Erythroblast (primary cell): ENCODE measurements around the gene SLC30A9.

ENCODE experiments used
- DNase-seq, 2 experiments: peaks; one replicate each; lab custom pipeline; 2025; lab: John Stamatoyannopoulos, UW
- GATA1 ChIP-seq: IDR thresholded peaks from 2 replicates; pipeline ENCODE4 v1.6.1; 2011; ENCODE audit warnings: low read depth, mild to moderate bottlenecking, control low read depth, low read length, moderate library complexity
- POLR2A ChIP-seq: IDR thresholded peaks from 2 replicates; pipeline ENCODE4 v1.6.1; 2011; ENCODE audit warnings: mild to moderate bottlenecking, low read length

SLC30A9 gene

DNA sequence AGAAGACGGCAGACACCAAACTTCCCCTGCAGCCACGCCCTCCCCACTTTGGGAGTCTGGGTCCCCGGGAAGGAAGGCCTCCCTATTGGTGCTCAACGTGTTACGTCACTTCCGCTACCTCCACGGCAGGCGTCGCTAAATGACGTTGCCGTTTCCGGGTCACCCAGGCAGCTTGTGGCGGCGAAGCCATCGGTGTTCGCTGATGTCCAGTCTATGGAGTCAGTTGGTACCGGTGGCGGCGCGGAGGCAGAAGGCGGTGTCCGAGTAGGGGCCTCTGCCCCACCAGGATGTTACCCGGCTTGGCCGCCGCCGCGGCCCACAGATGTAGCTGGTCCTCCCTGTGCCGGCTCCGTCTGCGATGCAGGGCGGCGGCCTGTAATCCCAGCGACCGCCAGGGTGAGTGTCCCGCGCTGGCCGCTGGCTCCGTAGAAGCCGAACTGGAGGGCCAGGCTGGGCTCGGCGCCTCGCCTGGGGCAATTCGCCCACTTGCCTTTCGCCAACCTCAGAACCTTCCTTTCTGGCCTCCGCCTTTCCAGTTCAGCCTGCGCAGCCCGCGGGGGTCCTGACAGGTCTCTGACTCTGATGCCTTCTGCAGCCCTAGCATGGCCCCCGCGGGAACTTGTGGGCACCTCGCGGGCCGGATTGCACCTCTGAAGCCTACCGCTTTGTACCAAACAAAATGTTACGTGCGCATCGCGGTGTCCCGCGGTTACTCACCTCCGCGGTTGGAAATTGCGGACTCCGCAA lies at the start of gene SLC30A9:
SLC30A9 (plus strand) TSS at position 166 of the 747 bp plus-strand sequence; CDS start at position 288, 122 bp downstream.
- DNase-seq = peak; percentile 96 to 97
- TF ChIP-seq GATA1 (no peak), POLR2A (peak; percentile 95)

DNA sequence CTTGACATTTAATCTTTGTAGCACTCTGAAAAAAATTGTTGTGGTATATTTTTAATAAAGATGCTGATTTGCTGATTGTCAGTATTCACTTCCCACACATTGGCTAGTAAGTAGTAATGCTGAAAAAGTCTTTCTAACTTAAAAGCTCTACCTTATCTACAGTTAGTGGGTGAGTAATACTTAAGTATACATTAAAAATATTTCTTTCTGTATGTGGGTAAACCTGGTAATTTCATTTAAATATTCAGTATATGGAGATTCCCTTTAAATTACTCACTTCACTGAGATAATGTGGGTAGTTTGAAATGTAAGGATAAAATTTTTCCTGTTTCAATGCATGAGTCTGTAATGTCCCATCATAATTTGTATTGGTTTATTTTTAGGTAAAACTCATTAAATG lies 49.5 kb upstream of the SLC30A9 start:
- no peak for DNase-seq
- TF ChIP-seq GATA1 (no peak), POLR2A (no peak)

DNA sequence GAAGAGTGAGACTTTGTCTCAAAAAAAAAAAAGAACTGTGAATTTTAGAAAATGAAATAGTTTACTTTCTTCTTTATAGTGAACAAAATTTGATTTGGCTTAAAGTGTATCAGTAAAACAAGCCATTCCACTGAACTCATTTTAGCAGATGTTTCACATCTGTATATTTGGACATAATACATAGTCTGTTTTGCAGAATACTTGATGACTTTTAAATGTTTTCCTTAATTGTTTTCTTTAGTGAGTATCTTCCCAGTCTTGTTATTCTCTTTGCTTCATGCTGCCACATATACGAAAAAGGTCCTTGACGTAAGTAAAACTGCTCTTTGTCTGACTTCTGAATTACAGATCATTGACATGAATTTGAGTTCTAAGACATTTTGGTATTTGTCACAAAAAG lies 46.8 kb upstream of the SLC30A9 start:
- no peak for TF ChIP-seq POLR2A
- no peak for TF ChIP-seq GATA1
- no peak for DNase-seq

DNA sequence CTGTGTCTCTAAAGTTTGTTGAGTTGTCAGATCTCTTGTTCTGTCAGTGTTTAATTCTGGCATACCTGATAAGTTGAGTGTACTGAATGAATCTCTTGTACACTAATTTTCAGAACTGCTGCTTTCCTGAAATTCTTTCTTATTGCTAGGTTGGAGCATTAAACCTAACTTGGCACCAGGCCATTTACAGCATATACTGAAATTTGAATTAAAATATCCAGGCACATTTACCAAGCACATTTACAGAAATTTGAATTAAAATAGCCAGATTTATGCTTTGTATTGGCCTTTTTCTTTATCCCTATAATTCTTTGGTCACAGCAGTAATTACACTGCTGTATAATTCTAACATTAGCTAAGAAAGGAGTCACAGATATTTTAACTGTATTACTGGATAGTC lies 46.2 kb upstream of the SLC30A9 start:
- no peak for TF ChIP-seq POLR2A
- no peak for TF ChIP-seq GATA1
- no peak for DNase-seq

DNA sequence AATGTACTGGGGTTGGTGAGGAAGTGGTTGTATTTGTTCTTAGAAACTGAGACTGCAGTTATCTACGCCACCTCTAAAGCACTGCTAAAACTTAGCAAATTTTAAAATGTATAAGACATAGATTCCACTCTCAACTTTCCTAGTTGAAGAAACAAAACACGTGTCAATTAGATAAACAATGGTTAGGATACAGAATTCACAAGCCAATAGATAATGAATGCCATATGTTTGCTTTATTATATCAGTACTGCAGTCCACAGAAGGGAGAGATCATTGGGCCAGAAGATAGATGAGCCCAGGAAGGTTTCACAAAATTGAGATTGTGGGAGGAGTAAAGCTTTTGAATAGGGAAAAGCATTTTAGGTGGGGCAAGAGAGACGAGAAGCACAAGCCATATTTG lies 40.8 kb upstream of the SLC30A9 start:
- TF ChIP-seq GATA1 = no peak
- no peak for TF ChIP-seq POLR2A
- no peak for DNase-seq

DNA sequence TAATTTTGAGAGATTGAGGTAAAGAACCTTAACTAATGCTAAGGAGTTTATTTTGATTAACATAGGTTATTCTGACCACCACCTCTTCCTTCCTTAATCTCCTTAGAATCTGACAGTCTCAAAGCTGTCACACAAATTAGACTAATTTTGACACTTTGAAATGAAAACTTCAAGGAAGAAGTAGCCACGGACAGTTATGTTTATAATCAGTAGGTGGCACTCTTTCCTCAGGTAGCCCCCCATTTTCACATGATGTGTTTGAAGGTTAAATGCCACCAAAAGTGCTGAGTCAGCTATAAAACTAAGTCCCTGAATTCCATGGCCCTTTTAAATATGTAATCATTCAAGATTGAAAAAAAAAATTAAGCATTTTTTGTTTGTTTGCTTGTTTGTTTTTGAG lies 32.7 kb upstream of the SLC30A9 start:
- peak; percentile 72 to 77 for DNase-seq
- no peak for TF ChIP-seq POLR2A

DNA sequence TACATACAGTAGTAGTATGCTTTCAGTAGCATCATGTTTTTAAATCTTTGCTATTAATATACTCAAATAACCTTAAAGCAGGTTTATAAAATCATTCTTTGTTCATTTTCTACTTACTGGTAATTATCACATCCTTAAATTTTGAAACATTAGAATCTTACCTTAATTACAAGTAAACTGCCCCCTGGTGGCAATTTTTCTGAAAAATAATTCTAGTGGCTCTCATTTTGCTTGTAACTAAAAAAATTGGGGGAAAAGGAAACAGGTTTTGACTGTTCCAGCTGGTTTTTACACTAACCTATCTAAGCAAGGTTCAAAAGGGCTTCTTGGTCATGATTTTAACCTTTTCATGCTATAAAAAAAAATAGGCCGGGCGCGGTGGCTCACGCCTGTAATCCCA lies 27.2 kb upstream of the SLC30A9 start:
- no peak for TF ChIP-seq GATA1
- no peak for TF ChIP-seq POLR2A
- peak; percentile 39 to 46 for DNase-seq

DNA sequence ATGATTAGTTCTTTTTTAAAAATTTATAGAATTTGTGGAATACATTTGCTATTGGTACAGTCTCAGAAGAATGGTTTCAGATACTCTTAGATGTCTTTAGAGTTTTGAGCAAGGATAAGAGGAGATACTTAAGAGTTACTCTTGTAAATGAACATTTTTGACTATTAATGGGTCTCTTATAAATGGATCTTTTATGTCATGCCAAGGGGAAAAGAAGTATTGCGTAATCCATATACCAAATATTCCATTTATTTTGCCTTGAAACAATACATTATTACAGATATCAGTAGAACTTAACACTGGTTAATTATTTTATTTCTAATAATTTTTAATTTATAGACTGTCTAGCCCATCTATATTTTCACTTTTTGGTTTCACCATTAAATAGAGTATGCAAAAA lies 25.9 kb upstream of the SLC30A9 start:
- TF ChIP-seq POLR2A (no peak), GATA1 (no peak)
- no peak for DNase-seq

DNA sequence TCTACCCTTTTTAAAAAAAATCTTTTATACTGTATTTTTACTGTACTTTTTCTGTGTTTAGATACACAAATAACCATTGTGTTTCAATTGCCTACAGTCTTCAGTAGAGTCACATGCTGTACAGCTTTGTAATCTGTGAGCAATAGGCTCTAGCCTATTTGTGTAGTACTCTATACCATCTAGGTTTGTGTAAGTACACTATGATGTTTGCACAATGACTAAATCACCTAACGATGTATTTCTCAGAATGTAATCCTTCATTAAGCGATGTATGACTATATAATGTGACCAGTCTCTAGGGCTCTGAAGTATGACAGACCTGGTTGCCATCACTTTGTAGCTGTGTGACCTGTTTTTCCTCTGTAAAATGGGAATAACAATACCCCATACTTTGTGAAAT lies 22.9 kb upstream of the SLC30A9 start:
- DNase-seq = no peak

DNA sequence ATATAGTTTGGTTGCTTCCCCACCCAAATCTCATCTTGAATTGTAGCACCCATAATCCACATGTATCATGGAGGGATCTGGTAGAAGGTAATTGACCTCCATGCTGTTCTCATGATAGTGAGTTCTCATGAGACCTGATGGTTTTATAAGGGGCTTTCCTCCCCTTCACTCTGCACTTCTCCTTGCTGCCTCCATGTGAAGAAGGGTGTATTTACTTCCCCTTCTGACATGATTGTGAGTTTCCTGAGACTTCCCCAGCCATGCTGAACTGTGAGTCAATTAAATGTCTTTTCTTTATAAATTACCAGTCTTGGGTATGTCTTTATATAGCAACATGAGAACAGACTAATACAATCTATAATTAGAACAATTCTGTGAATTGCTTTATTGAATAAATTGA lies 20.7 kb upstream of the SLC30A9 start:
- TF ChIP-seq GATA1 (no peak), POLR2A (no peak)
- no peak for DNase-seq

More for the DNA sequence above, 22.9 kb upstream of the SLC30A9 start:
- TF ChIP-seq POLR2A = no peak
- TF ChIP-seq GATA1 = no peak

DNA sequence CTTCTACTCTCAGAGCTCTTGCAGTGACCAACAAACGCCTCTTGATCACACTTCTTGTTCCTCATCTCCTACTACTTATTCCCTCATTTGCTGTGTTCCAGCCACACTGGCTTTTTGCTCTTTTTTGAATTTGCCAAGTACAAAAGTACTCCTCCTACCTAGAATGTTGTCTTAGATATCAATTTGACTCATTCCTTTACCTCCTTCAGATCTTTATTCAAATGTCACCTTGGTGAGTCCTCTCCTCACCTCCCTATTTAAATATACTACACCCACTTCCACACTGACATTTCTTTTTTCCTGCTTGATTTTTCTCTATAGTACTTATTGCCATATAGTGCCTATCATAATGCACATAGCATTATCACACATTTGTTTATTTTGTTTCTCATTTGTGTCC lies 15.0 kb upstream of the SLC30A9 start:
- DNase-seq = no peak
- TF ChIP-seq GATA1 (no peak), POLR2A (no peak)

DNA sequence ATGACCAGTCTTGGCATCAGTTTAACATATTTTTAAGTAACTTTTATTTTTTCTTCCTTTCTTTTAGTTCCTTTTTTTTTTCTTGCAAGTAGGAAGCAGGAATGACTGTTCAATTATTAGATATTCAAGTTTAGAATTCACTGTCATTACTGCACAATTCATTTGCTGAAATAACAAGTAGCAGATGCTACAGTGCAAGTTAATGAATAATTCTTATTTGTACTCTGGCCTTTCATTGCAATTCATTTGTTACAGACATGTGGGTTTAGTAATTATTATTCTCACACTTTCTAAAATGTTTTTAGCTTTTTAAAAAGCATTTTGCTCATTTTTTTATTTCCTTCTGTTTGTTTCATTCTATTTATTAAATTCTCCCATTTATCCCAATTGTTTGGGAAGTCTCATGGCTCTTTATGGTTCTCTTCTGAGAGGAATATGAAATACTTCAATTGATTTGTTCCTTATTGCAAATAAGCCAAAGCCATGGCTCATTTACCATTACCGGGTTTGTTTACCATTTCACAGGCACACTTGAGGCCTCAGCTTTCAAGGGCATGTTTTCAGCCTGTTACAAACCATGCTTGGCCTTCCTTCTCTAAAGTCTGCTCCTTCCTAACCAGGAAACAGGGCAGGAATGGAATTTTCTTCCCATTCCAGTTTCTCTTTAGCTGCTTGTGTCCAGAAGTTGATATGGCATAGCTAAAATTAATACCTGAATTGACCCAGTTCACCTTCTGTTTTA lies 13.4 kb upstream of the SLC30A9 start:
- DNase-seq = no peak

DNA sequence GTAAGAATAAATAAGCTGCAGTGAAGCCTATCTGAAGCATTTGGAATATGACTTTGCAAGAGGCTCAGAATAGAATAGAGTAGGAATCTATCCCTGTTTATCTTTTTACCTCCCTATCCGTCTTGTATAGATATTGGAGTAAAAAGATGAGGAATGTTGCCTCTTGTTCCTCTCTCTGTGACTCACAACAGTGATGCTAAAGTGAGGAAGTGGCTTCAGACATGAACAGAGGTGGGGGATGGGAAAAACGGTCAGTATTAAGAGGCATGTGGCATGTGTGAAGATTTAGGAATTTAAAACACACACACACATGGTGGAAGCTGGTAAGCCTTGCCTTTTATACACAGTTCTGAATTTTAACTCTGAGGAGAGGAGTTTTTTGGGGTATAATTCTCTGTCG lies 12.6 kb upstream of the SLC30A9 start:
- no peak for DNase-seq
- TF ChIP-seq GATA1 = no peak
- no peak for TF ChIP-seq POLR2A

More for the DNA sequence above, 13.4 kb upstream of the SLC30A9 start:
- TF ChIP-seq GATA1 (no peak), POLR2A (no peak)

DNA sequence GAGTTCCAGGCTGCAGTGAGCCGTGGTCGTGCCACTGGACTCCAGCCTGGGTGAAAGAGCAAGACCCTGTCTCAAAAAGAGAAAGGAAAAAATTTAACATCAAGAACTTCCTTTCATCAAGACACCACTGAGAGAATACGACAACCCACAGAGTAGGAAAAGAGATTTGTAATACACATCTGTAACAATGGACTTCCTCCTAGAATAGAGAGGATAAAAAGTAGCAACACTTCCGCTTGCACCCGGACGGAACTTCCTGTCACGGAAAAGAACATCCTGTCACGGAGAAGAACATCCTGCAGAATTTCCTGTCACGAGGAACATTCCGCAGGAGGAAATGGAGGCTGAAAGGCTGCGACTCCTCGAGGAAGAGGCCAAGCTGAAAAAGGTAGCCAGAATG lies 8.9 kb upstream of the SLC30A9 start, which contains the start of gene DCAF4L1:
DCAF4L1 (plus strand) TSS at position 301 of the 400 bp plus-strand sequence; CDS start at position 338, 37 bp downstream.
- TF ChIP-seq GATA1 (no peak), POLR2A (no peak)
- no peak for DNase-seq
